Activated T-helper 2 cell treated with anti-CD3 and anti-CD28 coated beads, Interferon-gamma antibody, Interleukin-2, Interleukin-4, amounts not matched to agents 10 μg/mL and 5 μg/mL and 100 μg/mL, durations not matched to agents 14 hours and 24 hours and 36 hours (primary cell): ENCODE results near the gene NRG2. TPM values are rescaled to one million over a fixed set of nuclear protein-coding genes. Genes with fewer than 3 reads are reported as not detected.

Experiments
- DNase-seq: peaks from one replicate; pipeline ENCODE4 v3.0.0; 2021; ENCODE audit warnings: low spot score
- H3K27ac Mint-ChIP-seq: one replicate; pipeline ENCODE4 v1.8.0; 2021; ENCODE audit warnings: mixed read lengths
- H3K27me3 Mint-ChIP-seq: one replicate; pipeline ENCODE4 v1.8.0; 2021; ENCODE audit warnings: low read depth, mixed read lengths
- H3K36me3 Mint-ChIP-seq: one replicate; pipeline ENCODE4 v1.8.0; 2021; ENCODE audit warnings: low read depth, mixed read lengths
- H3K4me1 Mint-ChIP-seq: one replicate; pipeline ENCODE4 v1.8.0; 2021; ENCODE audit warnings: low read depth, mixed read lengths
- H3K4me3 Mint-ChIP-seq: one replicate; pipeline ENCODE4 v1.8.0; 2021; ENCODE audit warnings: low read depth, mild to moderate bottlenecking, moderate library complexity, mixed read lengths
- H3K9me3 Mint-ChIP-seq: one replicate; pipeline ENCODE4 v1.8.0; 2021; ENCODE audit warnings: mixed read lengths
- intact Hi-C: fragments of 100-400 bp; cut with micrococcal nuclease; formaldehyde crosslinking; loops from one replicate; pipeline ENCODE4 v1.15.1; 2023
- total RNA-seq: library from RNA; stranded (reverse); gene quantifications from 2 replicates; pipeline ENCODE4 v1.2.3, GENCODE V29; 2022

Gene NRG2
- total RNA-seq, 1 donor from 2014 or later, result not detected

GRCh38 chr5:139843991-139844390 is 199.1 kb downstream of the NRG2 start:
- intact Hi-C loops, result loop anchor here (1.0 kb wide), 1 partner anchor 57 kb away; no protein-coding TSS in a partner anchor
- peaks cover 52% of the 10 kb centered on the region for H3K27me3 Mint-ChIP-seq
- no peak overlapping the region for H3K27ac Mint-ChIP-seq
- H3K4me3 Mint-ChIP-seq, result no peak overlapping the region
- no peaks in the 10 kb centered on the region for H3K36me3 Mint-ChIP-seq
- DNase-seq, result no peak
- H3K9me3 Mint-ChIP-seq, result no peaks in the 10 kb centered on the region
- peaks cover 6% of the 10 kb centered on the region for H3K4me1 Mint-ChIP-seq

GRCh38 chr5:139842321-139842720 is 200.8 kb downstream of the NRG2 start:
- Mint-ChIP-seq H3K27me3 (peaks cover 46% of the 10 kb centered on the region), H3K36me3 (no peaks in the 10 kb centered on the region), H3K4me3 (no peak overlapping the region), H3K4me1 (peaks cover 4% of the 10 kb centered on the region), H3K27ac (no peak overlapping the region), H3K9me3 (no peaks in the 10 kb centered on the region)
- intact Hi-C loops, result no loop called here
- DNase-seq, result no peak

- DNase-seq, result no peak
- H3K27me3 Mint-ChIP-seq, result peaks cover 41% of the 10 kb centered on the region
- intact Hi-C loops, result no loop called here
- H3K4me3 Mint-ChIP-seq, result no peak overlapping the region
- H3K27ac Mint-ChIP-seq, result no peak overlapping the region
- no peaks in the 10 kb centered on the region for H3K9me3 Mint-ChIP-seq
- H3K4me1 Mint-ChIP-seq, result peaks cover 4% of the 10 kb centered on the region
- H3K36me3 Mint-ChIP-seq, result no peaks in the 10 kb centered on the region
Observed at GRCh38 chr5:139841549-139841948, 201.6 kb downstream of the NRG2 start.

GRCh38 chr5:139839918-139840317 is 203.2 kb downstream of the NRG2 start:
- Mint-ChIP-seq H3K9me3 (no peaks in the 10 kb centered on the region), H3K4me3 (no peak overlapping the region), H3K36me3 (no peaks in the 10 kb centered on the region), H3K27ac (no peak overlapping the region), H3K27me3 (peaks cover 27% of the 10 kb centered on the region), H3K4me1 (peaks cover 4% of the 10 kb centered on the region)
- no peak for DNase-seq
- intact Hi-C loops, result no loop called here

- intact Hi-C loops, result no loop called here
- H3K9me3 Mint-ChIP-seq, result no peaks in the 10 kb centered on the region
- no peak for DNase-seq
Observed at GRCh38 chr5:139839232-139839815, 203.8 kb downstream of the NRG2 start.

GRCh38 chr5:139838381-139839197 is 204.5 kb downstream of the NRG2 start:
- peaks cover 21% of the 10 kb centered on the region for H3K27me3 Mint-ChIP-seq
- no peaks in the 10 kb centered on the region for H3K36me3 Mint-ChIP-seq
- H3K9me3 Mint-ChIP-seq, result no peaks in the 10 kb centered on the region
- no peak for DNase-seq
- no peak overlapping the region for H3K27ac Mint-ChIP-seq
- no peaks in the 10 kb centered on the region for H3K4me1 Mint-ChIP-seq
- intact Hi-C loops, result no loop called here
- no peak overlapping the region for H3K4me3 Mint-ChIP-seq

More at GRCh38 chr5:139839232-139839815, 203.8 kb downstream of the NRG2 start:
- Mint-ChIP-seq H3K27me3 (peaks cover 23% of the 10 kb centered on the region), H3K4me1 (peaks cover under 1% of the 10 kb centered on the region), H3K27ac (no peak overlapping the region), H3K36me3 (no peaks in the 10 kb centered on the region), H3K4me3 (no peak overlapping the region)

- Mint-ChIP-seq H3K4me1 (no peaks in the 10 kb centered on the region), H3K4me3 (no peak overlapping the region), H3K36me3 (no peaks in the 10 kb centered on the region), H3K27me3 (peaks cover 17% of the 10 kb centered on the region), H3K27ac (no peak overlapping the region), H3K9me3 (no peaks in the 10 kb centered on the region)
- intact Hi-C loops, result no loop called here
- DNase-seq, result no peak
Observed at GRCh38 chr5:139837711-139838380, 205.3 kb downstream of the NRG2 start.

GRCh38 chr5:139836469-139837208 is 206.5 kb downstream of the NRG2 start:
- Mint-ChIP-seq H3K9me3 (no peaks in the 10 kb centered on the region), H3K27ac (no peak overlapping the region), H3K4me3 (no peak overlapping the region), H3K4me1 (no peaks in the 10 kb centered on the region), H3K36me3 (no peaks in the 10 kb centered on the region), H3K27me3 (peaks cover 14% of the 10 kb centered on the region)
- intact Hi-C loops, result no loop called here
- DNase-seq, result no peak

GRCh38 chr5:139835656-139836055 is 207.4 kb downstream of the NRG2 start:
- no peak overlapping the region for H3K27ac Mint-ChIP-seq
- intact Hi-C loops, result no loop called here
- no peak overlapping the region for H3K4me3 Mint-ChIP-seq
- H3K9me3 Mint-ChIP-seq, result no peaks in the 10 kb centered on the region
- H3K36me3 Mint-ChIP-seq, result no peaks in the 10 kb centered on the region
- DNase-seq, result no peak
- no peaks in the 10 kb centered on the region for H3K4me1 Mint-ChIP-seq
- H3K27me3 Mint-ChIP-seq, result peaks cover 14% of the 10 kb centered on the region

- Mint-ChIP-seq H3K36me3 (no peaks in the 10 kb centered on the region), H3K4me1 (no peaks in the 10 kb centered on the region), H3K9me3 (no peaks in the 10 kb centered on the region), H3K27ac (no peak overlapping the region), H3K27me3 (peaks cover 14% of the 10 kb centered on the region), H3K4me3 (no peak overlapping the region)
- intact Hi-C loops, result no loop called here
- DNase-seq, result no peak
Observed at GRCh38 chr5:139833525-139833924, 209.6 kb downstream of the NRG2 start.

- intact Hi-C loops, result no loop called here
- Mint-ChIP-seq H3K4me3 (no peak overlapping the region), H3K4me1 (no peaks in the 10 kb centered on the region), H3K27ac (no peak overlapping the region), H3K9me3 (no peaks in the 10 kb centered on the region), H3K27me3 (peaks cover 14% of the 10 kb centered on the region), H3K36me3 (no peaks in the 10 kb centered on the region)
- DNase-seq, result no peak
Observed at GRCh38 chr5:139831624-139832023, 211.5 kb downstream of the NRG2 start.

GRCh38 chr5:139829471-139829870 is 213.6 kb downstream of the NRG2 start:
- Mint-ChIP-seq H3K9me3 (no peaks in the 10 kb centered on the region), H3K4me3 (no peak overlapping the region), H3K27me3 (peaks cover 14% of the 10 kb centered on the region), H3K27ac (no peak overlapping the region), H3K36me3 (no peaks in the 10 kb centered on the region), H3K4me1 (no peaks in the 10 kb centered on the region)
- no peak for DNase-seq
- intact Hi-C loops, result no loop called here
